ENCODE results near the gene CCR5.
"Not testable (repeated sequence)": the region's sequence is repeated elsewhere in the genome, so short reads cannot be mapped to it uniquely, and the experiment has no call there.

GRCh38 chr3:46391526-46391925 lies 20.8 kb downstream of the CCR5 start:
- TF ChIP-seq CTCF, POLR2A (IDR thresholded peaks at IDR 0.05): not testable (repeated sequence)

All from Peyer's patch (tissue), 4 donors.